DMS114 treated with DMSO at 0.1 percent for 48 hours (cell line): ENCODE results near the gene YAF2.
"Not testable (repeated sequence)": the region's sequence is repeated elsewhere in the genome, so short reads cannot be mapped to it uniquely, and the experiment has no call there.

ENCODE experiments used
- DNase-seq: peaks from one replicate; lab custom pipeline; 2025; ENCODE audit not compliant: unreplicated experiment; lab: John Stamatoyannopoulos, UW

The YAF2 gene

GRCh38 chr12:42199007-42199406 lies 39.0 kb downstream of the YAF2 start:
- DNase-seq = no peak

GRCh38 chr12:42196723-42197603 lies 41.1 kb downstream of the YAF2 start:
- no peak for DNase-seq

- no peak for DNase-seq
Observed at GRCh38 chr12:42192686-42193085, 45.4 kb downstream of the YAF2 start.

GRCh38 chr12:42192258-42192657 lies 45.8 kb downstream of the YAF2 start:
- DNase-seq = no peak

GRCh38 chr12:42190376-42190775 lies 47.7 kb downstream of the YAF2 start:
- no peak for DNase-seq

- not testable (repeated sequence) for DNase-seq
Observed at GRCh38 chr12:42188275-42188674, 49.8 kb downstream of the YAF2 start.

GRCh38 chr12:42187799-42188198 lies 50.2 kb downstream of the YAF2 start:
- DNase-seq = no peak

- no peak for DNase-seq
Observed at GRCh38 chr12:42186793-42187192, 51.3 kb downstream of the YAF2 start.

- no peak for DNase-seq
Observed at GRCh38 chr12:42182394-42182793, 55.7 kb downstream of the YAF2 start.

- no peak for DNase-seq
Observed at GRCh38 chr12:42180990-42181596, 57.0 kb downstream of the YAF2 start.

- no peak for DNase-seq
Observed at GRCh38 chr12:42178101-42178500, 59.9 kb downstream of the YAF2 start.

GRCh38 chr12:42174978-42175377 lies 63.1 kb downstream of the YAF2 start:
- DNase-seq = no peak

GRCh38 chr12:42173961-42174521 lies 64.0 kb downstream of the YAF2 start:
- DNase-seq = no peak

GRCh38 chr12:42172441-42173210 lies 65.4 kb downstream of the YAF2 start:
- no peak for DNase-seq

- no peak for DNase-seq
Observed at GRCh38 chr12:42167711-42168110, 70.3 kb downstream of the YAF2 start.

GRCh38 chr12:42166501-42166900 lies 71.5 kb downstream of the YAF2 start:
- no peak for DNase-seq

GRCh38 chr12:42163913-42164312 lies 74.1 kb downstream of the YAF2 start:
- no peak for DNase-seq

- DNase-seq = no peak
Observed at GRCh38 chr12:42162965-42163364, 75.1 kb downstream of the YAF2 start.

- DNase-seq = no peak
Observed at GRCh38 chr12:42162193-42162592, 75.9 kb downstream of the YAF2 start.

- DNase-seq = no peak
Observed at GRCh38 chr12:42161529-42161928, 76.5 kb downstream of the YAF2 start.

GRCh38 chr12:42156232-42156631 lies 81.8 kb downstream of the YAF2 start:
- DNase-seq = no peak
